GM20000 (cell line): ENCODE measurements around the gene FKBP2.

Experiments
- DNase-seq: peaks from one replicate; pipeline ENCODE4 v3.0.0; 2012; ENCODE audit warnings: low spot score
- CTCF ChIP-seq: IDR thresholded peaks from 2 replicates; pipeline ENCODE4 v1.5.1; 2012; ENCODE audit warnings: mild to moderate bottlenecking, control low read depth; ENCODE audit errors: extremely low read depth, missing control alignments

The FKBP2 gene

GRCh38 chr11:64237484-64237951 lies 3.4 kb upstream of the FKBP2 start:
- no peak for TF ChIP-seq CTCF
- no peak for DNase-seq

GRCh38 chr11:64238076-64238475 lies 2.8 kb upstream of the FKBP2 start:
- no peak for DNase-seq
- no peak for TF ChIP-seq CTCF

GRCh38 chr11:64238999-64239398 lies 1.9 kb upstream of the FKBP2 start:
- no peak for DNase-seq
- TF ChIP-seq CTCF = no peak

GRCh38 chr11:64239662-64240434 lies 1.0 kb upstream of the FKBP2 start:
- no peak for TF ChIP-seq CTCF
- DNase-seq = peak; percentile 82

GRCh38 chr11:64241241-64241490 lies 271 bp downstream of the FKBP2 start:
- no peak for DNase-seq
- TF ChIP-seq CTCF = no peak

GRCh38 chr11:64241491-64242374 lies 838 bp downstream of the FKBP2 start:
- DNase-seq = peak; percentile 98
- TF ChIP-seq CTCF = no peak

- no peak for TF ChIP-seq CTCF
- no peak for DNase-seq
These were observed 2.5 kb downstream of the FKBP2 start for GRCh38 chr11:64243236-64243854.
